ENCODE data around the gene FAM53B. TPM values are rescaled to one million over a fixed set of nuclear protein-coding genes. Genes with fewer than 3 reads are reported as not detected.

FAM53B gene
- total RNA-seq, 1 experiment from 2014 or later, result 21.4 TPM

GRCh38 chr10:124671486-124672075 is 72.6 kb downstream of the FAM53B start:
- in situ Hi-C loops (cut with HindIII; ENCODE audit: low sequenced_read_pairs), result no loop called here
- DNase-seq (ENCODE audit: low spot score), result no peak

GRCh38 chr10:124670849-124671248 is 73.3 kb downstream of the FAM53B start:
- peak; percentile 88 for DNase-seq (ENCODE audit: low spot score)

GRCh38 chr10:124669824-124670654 is 74.1 kb downstream of the FAM53B start:
- in situ Hi-C loops (cut with HindIII; ENCODE audit: low sequenced_read_pairs), result no loop called here
- DNase-seq (ENCODE audit: low spot score), result no peak

More at GRCh38 chr10:124670849-124671248, 73.3 kb downstream of the FAM53B start:
- in situ Hi-C loops (cut with HindIII; ENCODE audit: low sequenced_read_pairs), result no loop called here

GRCh38 chr10:124669141-124669823 is 74.9 kb downstream of the FAM53B start:
- in situ Hi-C loops (cut with HindIII; ENCODE audit: low sequenced_read_pairs), result no loop called here
- DNase-seq (ENCODE audit: low spot score), result peak; percentile 49

GRCh38 chr10:124668517-124669051 is 75.6 kb downstream of the FAM53B start:
- in situ Hi-C loops (cut with HindIII; ENCODE audit: low sequenced_read_pairs), result no loop called here
- DNase-seq (ENCODE audit: low spot score), result peak; percentile 49

- no peak for DNase-seq (ENCODE audit: low spot score)
- in situ Hi-C loops (cut with HindIII; ENCODE audit: low sequenced_read_pairs), result no loop called here
Observed at GRCh38 chr10:124667425-124668345, 76.5 kb downstream of the FAM53B start.

GRCh38 chr10:124666494-124666893 is 77.7 kb downstream of the FAM53B start:
- in situ Hi-C loops (cut with HindIII; ENCODE audit: low sequenced_read_pairs), result no loop called here
- no peak for DNase-seq (ENCODE audit: low spot score)

GRCh38 chr10:124665980-124666379 is 78.2 kb downstream of the FAM53B start:
- in situ Hi-C loops (cut with HindIII; ENCODE audit: low sequenced_read_pairs), result no loop called here
- DNase-seq (ENCODE audit: low spot score), result no peak

- no peak for DNase-seq (ENCODE audit: low spot score)
- in situ Hi-C loops (cut with HindIII; ENCODE audit: low sequenced_read_pairs), result no loop called here
Observed at GRCh38 chr10:124665558-124665957, 78.6 kb downstream of the FAM53B start.

- DNase-seq (ENCODE audit: low spot score), result no peak
- in situ Hi-C loops (cut with HindIII; ENCODE audit: low sequenced_read_pairs), result no loop called here
Observed at GRCh38 chr10:124665091-124665490, 79.1 kb downstream of the FAM53B start.

- no peak for DNase-seq (ENCODE audit: low spot score)
Observed at GRCh38 chr10:124663766-124664360, 80.3 kb downstream of the FAM53B start.

GRCh38 chr10:124663228-124663627 is 81.0 kb downstream of the FAM53B start:
- in situ Hi-C loops (cut with HindIII; ENCODE audit: low sequenced_read_pairs), result no loop called here
- DNase-seq (ENCODE audit: low spot score), result no peak

More at GRCh38 chr10:124663766-124664360, 80.3 kb downstream of the FAM53B start:
- in situ Hi-C loops (cut with HindIII; ENCODE audit: low sequenced_read_pairs), result no loop called here

GRCh38 chr10:124661660-124662180 is 82.5 kb downstream of the FAM53B start:
- DNase-seq (ENCODE audit: low spot score), result no peak
- in situ Hi-C loops (cut with HindIII; ENCODE audit: low sequenced_read_pairs), result no loop called here

GRCh38 chr10:124660404-124661125 is 83.6 kb downstream of the FAM53B start:
- in situ Hi-C loops (cut with HindIII; ENCODE audit: low sequenced_read_pairs), result no loop called here
- DNase-seq (ENCODE audit: low spot score), result no peak

- DNase-seq (ENCODE audit: low spot score), result no peak
- in situ Hi-C loops (cut with HindIII; ENCODE audit: low sequenced_read_pairs), result no loop called here
Observed at GRCh38 chr10:124659380-124659779, 84.8 kb downstream of the FAM53B start.

- in situ Hi-C loops (cut with HindIII; ENCODE audit: low sequenced_read_pairs), result no loop called here
- no peak for DNase-seq (ENCODE audit: low spot score)
Observed at GRCh38 chr10:124658591-124659242, 85.5 kb downstream of the FAM53B start.

GRCh38 chr10:124657806-124658205 is 86.4 kb downstream of the FAM53B start:
- peak; percentile 67 for DNase-seq (ENCODE audit: low spot score)
- in situ Hi-C loops (cut with HindIII; ENCODE audit: low sequenced_read_pairs), result no loop called here

All from G401 (cell line).